ENCODE measurements around the gene HTRA2. TPM values are rescaled to one million over a fixed set of nuclear protein-coding genes. Genes with fewer than 3 reads are reported as not detected.
A peak's percentile ranks its signal among the peaks of the same experiment; 100 is the strongest.

Gene HTRA2
- total and polyA plus RNA-seq, 9 of the 15 experiments (the other 6 are each of a cell fraction or from before 2014, with no cell fraction given): 54.2 to 71.2 (median 65.8) TPM

DNA sequence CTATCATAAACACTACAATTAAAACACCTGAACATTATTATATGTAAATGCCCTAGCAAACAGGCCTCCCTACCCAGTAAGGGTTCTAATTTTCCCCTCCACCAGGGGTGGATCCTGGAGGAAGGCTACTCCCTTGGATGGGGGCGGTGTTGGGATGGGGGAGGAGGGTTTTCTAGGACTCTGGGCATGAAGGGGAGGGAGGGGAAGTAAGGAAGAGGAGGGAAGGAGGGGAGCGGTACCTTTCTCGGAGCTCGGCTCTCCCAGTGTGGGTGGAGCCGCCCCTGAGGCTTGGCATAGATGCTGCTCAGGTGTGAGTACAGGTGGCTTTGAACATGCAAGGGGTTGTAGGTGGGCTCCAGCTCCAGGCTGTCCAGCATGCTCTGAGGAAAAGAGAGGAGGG lies 30.2 kb downstream of the HTRA2 start:
- DNase-seq (ENCODE audit: extremely low read depth in 1 of 4, low spot score in 3 of 4): no peak
- peaks cover 15 to 27% of the 10 kb centered on the region in 2 experiments; a peak in 4 of 5 replicates for H3K4me1 ChIP-seq (replicated peaks in 1 of 2; ENCODE audit: control insufficient read depth in 2 of 2, insufficient read depth in 2 of 2, low read length in 2 of 2)
- BruUV-seq (replicated peaks): no TSS peak
- no peak overlapping the region for H3K4me2 ChIP-seq (ENCODE audit: insufficient read depth, low read length)
- POLR2A ChIA-PET: interaction anchor here (0.5 to 1.5 kb wide), 3 partner anchors 9 to 1191 kb away, joined by 3 to 6 read pairs (median 3); no protein-coding TSS in a partner anchor
- no peaks in the 10 kb centered on the region for H3K9me1 ChIP-seq (ENCODE audit: control insufficient read depth, insufficient read depth, low read length)
- H3K27me3 ChIP-seq (ENCODE audit: control insufficient read depth in 2 of 2, insufficient read depth in 2 of 2, low read length in 2 of 2): peaks cover 0 to 16% of the 10 kb centered on the region in 2 experiments; a peak in 2 of 5 replicates
- 25% methylated on average over 4 of the region's 5 CpGs for WGBS (ENCODE audit: insufficient coverage, low coverage, missing lambda C conversion rate)
- H3K36me3 ChIP-seq (ENCODE audit: control insufficient read depth, insufficient read depth, low read length): peaks cover 17% of the 10 kb centered on the region; the same call in 1 of the 3 replicates
- intact Hi-C loops (cut with micrococcal nuclease) (no loop called here), in situ Hi-C loops (cut with MboI) (no loop called here)
- H3K27ac ChIP-seq (ENCODE audit: extremely low read depth, low read depth, low read length): no peak overlapping the region
- peaks cover 11% of the 10 kb centered on the region; the same call in 2 of the 3 replicates for H3K79me2 ChIP-seq (ENCODE audit: control insufficient read depth, insufficient read depth, low read length)
- no peak overlapping the region for H2AFZ ChIP-seq (ENCODE audit: low read depth, low read length)
- no peaks in the 10 kb centered on the region for H4K20me1 ChIP-seq (replicated peaks; ENCODE audit: control insufficient read depth, insufficient read depth, low read length)
- no peaks in the 10 kb centered on the region for H3K9me3 ChIP-seq (replicated peaks; ENCODE audit: control insufficient read depth, insufficient read depth, low read depth, low read length)
- H3K9ac ChIP-seq (ENCODE audit: insufficient read depth in 1 of 2, low read depth in 2 of 2, low read length in 2 of 2): peak overlapping the region in 1 of 2 experiments; percentile 81; a peak in 1 of 4 replicates
- H3K4me3 ChIP-seq: no peak overlapping the region
- FAIRE-seq: no peak
- ATAC-seq: no peak
- CTCF ChIA-PET (ENCODE audit: low intra/inter-chr PET ratio): no interaction called here
- TF ChIP-seq ESRRB (CRISPR knock-in tag; IDR thresholded peaks at IDR 0.05; ENCODE audit: borderline replicate concordance) (no peak), SETDB1 (IDR thresholded peaks at IDR 0.05; ENCODE audit: low read length) (no peak), GATAD2B (IDR thresholded peaks at IDR 0.05; ENCODE audit: borderline replicate concordance) (no peak), SRSF9 (IDR thresholded peaks at IDR 0.05; ENCODE audit: borderline replicate concordance, low read depth, low read length) (no peak), ZNF668 (CRISPR knock-in tag; IDR thresholded peaks at IDR 0.05) (no peak)
- TF ChIP-seq, protein P1, sequence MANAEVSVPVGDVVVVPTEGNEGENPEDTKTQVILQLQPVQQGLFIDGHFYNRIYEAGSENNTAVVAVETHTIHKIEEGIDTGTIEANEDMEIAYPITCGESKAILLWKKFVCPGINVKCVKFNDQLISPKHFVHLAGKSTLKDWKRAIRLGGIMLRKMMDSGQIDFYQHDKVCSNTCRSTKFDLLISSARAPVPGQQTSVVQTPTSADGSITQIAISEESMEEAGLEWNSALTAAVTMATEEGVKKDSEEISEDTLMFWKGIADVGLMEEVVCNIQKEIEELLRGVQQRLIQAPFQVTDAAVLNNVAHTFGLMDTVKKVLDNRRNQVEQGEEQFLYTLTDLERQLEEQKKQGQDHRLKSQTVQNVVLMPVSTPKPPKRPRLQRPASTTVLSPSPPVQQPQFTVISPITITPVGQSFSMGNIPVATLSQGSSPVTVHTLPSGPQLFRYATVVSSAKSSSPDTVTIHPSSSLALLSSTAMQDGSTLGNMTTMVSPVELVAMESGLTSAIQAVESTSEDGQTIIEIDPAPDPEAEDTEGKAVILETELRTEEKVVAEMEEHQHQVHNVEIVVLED (CRISPR knock-in tag; IDR thresholded peaks at IDR 0.05): no peak
- TF ChIP-seq, protein P2, sequence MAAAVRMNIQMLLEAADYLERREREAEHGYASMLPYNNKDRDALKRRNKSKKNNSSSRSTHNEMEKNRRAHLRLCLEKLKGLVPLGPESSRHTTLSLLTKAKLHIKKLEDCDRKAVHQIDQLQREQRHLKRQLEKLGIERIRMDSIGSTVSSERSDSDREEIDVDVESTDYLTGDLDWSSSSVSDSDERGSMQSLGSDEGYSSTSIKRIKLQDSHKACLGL (CRISPR knock-in tag; IDR thresholded peaks at IDR 0.05; ENCODE audit: borderline replicate concordance, poor library complexity, severe bottlenecking): no peak
- TF ChIP-seq, protein P3, sequence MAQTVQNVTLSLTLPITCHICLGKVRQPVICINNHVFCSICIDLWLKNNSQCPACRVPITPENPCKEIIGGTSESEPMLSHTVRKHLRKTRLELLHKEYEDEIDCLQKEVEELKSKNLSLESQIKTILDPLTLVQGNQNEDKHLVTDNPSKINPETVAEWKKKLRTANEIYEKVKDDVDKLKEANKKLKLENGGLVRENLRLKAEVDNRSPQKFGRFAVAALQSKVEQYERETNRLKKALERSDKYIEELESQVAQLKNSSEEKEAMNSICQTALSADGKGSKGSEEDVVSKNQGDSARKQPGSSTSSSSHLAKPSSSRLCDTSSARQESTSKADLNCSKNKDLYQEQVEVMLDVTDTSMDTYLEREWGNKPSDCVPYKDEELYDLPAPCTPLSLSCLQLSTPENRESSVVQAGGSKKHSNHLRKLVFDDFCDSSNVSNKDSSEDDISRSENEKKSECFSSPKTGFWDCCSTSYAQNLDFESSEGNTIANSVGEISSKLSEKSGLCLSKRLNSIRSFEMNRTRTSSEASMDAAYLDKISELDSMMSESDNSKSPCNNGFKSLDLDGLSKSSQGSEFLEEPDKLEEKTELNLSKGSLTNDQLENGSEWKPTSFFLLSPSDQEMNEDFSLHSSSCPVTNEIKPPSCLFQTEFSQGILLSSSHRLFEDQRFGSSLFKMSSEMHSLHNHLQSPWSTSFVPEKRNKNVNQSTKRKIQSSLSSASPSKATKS (CRISPR knock-in tag; IDR thresholded peaks at IDR 0.05): no peak
- TF ChIP-seq, protein P4, sequence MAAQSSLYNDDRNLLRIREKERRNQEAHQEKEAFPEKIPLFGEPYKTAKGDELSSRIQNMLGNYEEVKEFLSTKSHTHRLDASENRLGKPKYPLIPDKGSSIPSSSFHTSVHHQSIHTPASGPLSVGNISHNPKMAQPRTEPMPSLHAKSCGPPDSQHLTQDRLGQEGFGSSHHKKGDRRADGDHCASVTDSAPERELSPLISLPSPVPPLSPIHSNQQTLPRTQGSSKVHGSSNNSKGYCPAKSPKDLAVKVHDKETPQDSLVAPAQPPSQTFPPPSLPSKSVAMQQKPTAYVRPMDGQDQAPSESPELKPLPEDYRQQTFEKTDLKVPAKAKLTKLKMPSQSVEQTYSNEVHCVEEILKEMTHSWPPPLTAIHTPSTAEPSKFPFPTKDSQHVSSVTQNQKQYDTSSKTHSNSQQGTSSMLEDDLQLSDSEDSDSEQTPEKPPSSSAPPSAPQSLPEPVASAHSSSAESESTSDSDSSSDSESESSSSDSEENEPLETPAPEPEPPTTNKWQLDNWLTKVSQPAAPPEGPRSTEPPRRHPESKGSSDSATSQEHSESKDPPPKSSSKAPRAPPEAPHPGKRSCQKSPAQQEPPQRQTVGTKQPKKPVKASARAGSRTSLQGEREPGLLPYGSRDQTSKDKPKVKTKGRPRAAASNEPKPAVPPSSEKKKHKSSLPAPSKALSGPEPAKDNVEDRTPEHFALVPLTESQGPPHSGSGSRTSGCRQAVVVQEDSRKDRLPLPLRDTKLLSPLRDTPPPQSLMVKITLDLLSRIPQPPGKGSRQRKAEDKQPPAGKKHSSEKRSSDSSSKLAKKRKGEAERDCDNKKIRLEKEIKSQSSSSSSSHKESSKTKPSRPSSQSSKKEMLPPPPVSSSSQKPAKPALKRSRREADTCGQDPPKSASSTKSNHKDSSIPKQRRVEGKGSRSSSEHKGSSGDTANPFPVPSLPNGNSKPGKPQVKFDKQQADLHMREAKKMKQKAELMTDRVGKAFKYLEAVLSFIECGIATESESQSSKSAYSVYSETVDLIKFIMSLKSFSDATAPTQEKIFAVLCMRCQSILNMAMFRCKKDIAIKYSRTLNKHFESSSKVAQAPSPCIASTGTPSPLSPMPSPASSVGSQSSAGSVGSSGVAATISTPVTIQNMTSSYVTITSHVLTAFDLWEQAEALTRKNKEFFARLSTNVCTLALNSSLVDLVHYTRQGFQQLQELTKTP (IDR thresholded peaks at IDR 0.05; ENCODE audit: low read depth in 1 of 2, partially characterized antibody in 2 of 2): no peak

Data from K562 (cell line).